ENCODE results near the gene COBLL1.

The COBLL1 gene

GRCh38 chr2:164705412-164706167 is 136.0 kb downstream of the COBLL1 start:
- no peak for TF ChIP-seq CTCF (IDR thresholded peaks at IDR 0.05; ENCODE audit: poor library complexity, severe bottlenecking)
- Histone ChIP-seq H3K36me3 (ENCODE audit: low read depth) (peaks cover 17% of the 10 kb centered on the region), H3K4me3 (ENCODE audit: severe bottlenecking) (no peak overlapping the region), H3K27me3 (ENCODE audit: insufficient read depth, poor library complexity, severe bottlenecking) (no peaks in the 10 kb centered on the region), H3K27ac (ENCODE audit: poor library complexity, severe bottlenecking) (no peak overlapping the region), H3K9me3 (ENCODE audit: severe bottlenecking) (no peaks in the 10 kb centered on the region), H3K4me1 (ENCODE audit: insufficient read depth, poor library complexity, severe bottlenecking) (peaks cover 5% of the 10 kb centered on the region)
- ATAC-seq (ENCODE audit: low read depth) (no peak), DNase-seq (ENCODE audit: low spot score) (no peak)

GRCh38 chr2:164703915-164704706 is 137.5 kb downstream of the COBLL1 start:
- Histone ChIP-seq H3K27ac (ENCODE audit: poor library complexity, severe bottlenecking) (no peak overlapping the region), H3K4me1 (ENCODE audit: insufficient read depth, poor library complexity, severe bottlenecking) (peaks cover 5% of the 10 kb centered on the region), H3K9me3 (ENCODE audit: severe bottlenecking) (no peaks in the 10 kb centered on the region), H3K4me3 (ENCODE audit: severe bottlenecking) (no peak overlapping the region), H3K36me3 (ENCODE audit: low read depth) (peaks cover 32% of the 10 kb centered on the region), H3K27me3 (ENCODE audit: insufficient read depth, poor library complexity, severe bottlenecking) (no peaks in the 10 kb centered on the region)
- no peak for DNase-seq (ENCODE audit: low spot score)
- ATAC-seq (ENCODE audit: low read depth): no peak
- no peak for TF ChIP-seq CTCF (IDR thresholded peaks at IDR 0.05; ENCODE audit: poor library complexity, severe bottlenecking)

GRCh38 chr2:164701565-164701964 is 140.1 kb downstream of the COBLL1 start:
- Histone ChIP-seq H3K36me3 (ENCODE audit: low read depth) (peaks cover 47% of the 10 kb centered on the region), H3K27ac (ENCODE audit: poor library complexity, severe bottlenecking) (no peak overlapping the region), H3K9me3 (ENCODE audit: severe bottlenecking) (no peaks in the 10 kb centered on the region), H3K27me3 (ENCODE audit: insufficient read depth, poor library complexity, severe bottlenecking) (no peaks in the 10 kb centered on the region), H3K4me1 (ENCODE audit: insufficient read depth, poor library complexity, severe bottlenecking) (peaks cover 2% of the 10 kb centered on the region), H3K4me3 (ENCODE audit: severe bottlenecking) (no peak overlapping the region)
- no peak for DNase-seq (ENCODE audit: low spot score)
- no peak for TF ChIP-seq CTCF (IDR thresholded peaks at IDR 0.05; ENCODE audit: poor library complexity, severe bottlenecking)
- ATAC-seq (ENCODE audit: low read depth): no peak

- TF ChIP-seq CTCF (IDR thresholded peaks at IDR 0.05; ENCODE audit: poor library complexity, severe bottlenecking): no peak
- no peak for DNase-seq (ENCODE audit: low spot score)
- Histone ChIP-seq H3K27ac (ENCODE audit: poor library complexity, severe bottlenecking) (no peak overlapping the region), H3K4me3 (ENCODE audit: severe bottlenecking) (no peak overlapping the region), H3K9me3 (ENCODE audit: severe bottlenecking) (no peaks in the 10 kb centered on the region), H3K36me3 (ENCODE audit: low read depth) (peaks cover 57% of the 10 kb centered on the region), H3K27me3 (ENCODE audit: insufficient read depth, poor library complexity, severe bottlenecking) (no peaks in the 10 kb centered on the region), H3K4me1 (ENCODE audit: insufficient read depth, poor library complexity, severe bottlenecking) (no peaks in the 10 kb centered on the region)
- ATAC-seq (ENCODE audit: low read depth): no peak
These were observed 141.2 kb downstream of the COBLL1 start for GRCh38 chr2:164700390-164700789.

Measured in RWPE2 (cell line).